ENCODE results near the gene NAA16. TPM values are rescaled to one million over a fixed set of nuclear protein-coding genes. Genes with fewer than 3 reads are reported as not detected.

Gene NAA16
- total RNA-seq, 1 experiment from 2014 or later: 9.8 TPM

DNA sequence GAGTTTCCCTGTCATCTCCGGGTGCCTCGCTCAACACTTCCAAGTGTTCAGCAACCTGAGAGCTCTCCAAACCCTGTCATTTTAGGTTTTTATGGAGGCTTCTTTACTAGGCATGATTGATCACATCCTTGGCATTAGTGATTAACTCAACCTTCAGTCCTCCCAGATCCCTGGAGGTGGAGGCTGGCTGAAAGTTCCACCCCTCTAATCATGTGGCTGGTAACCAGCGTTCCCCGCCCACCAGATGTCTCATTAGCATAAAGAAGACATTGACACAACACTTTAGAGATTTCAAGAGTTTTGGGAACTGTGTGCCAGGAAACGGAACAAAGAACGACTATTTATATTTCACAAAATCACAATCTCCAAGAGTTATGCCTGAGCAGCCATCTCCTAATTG is 75.1 kb downstream of the NAA16 start:
- no peak for DNase-seq
- Histone ChIP-seq H3K27ac (ENCODE audit: low read length) (no peak overlapping the region), H3K9me2 (replicated peaks; ENCODE audit: low read length) (no peaks in the 10 kb centered on the region), H3K4me3 (ENCODE audit: low read length) (no peak overlapping the region), H3K79me2 (ENCODE audit: low read length) (no peaks in the 10 kb centered on the region), H3K4me1 (ENCODE audit: insufficient read depth, low read length) (no peaks in the 10 kb centered on the region), H4K20me1 (ENCODE audit: low read length) (no peaks in the 10 kb centered on the region), H3K4me2 (ENCODE audit: low read length) (no peak overlapping the region), H3K9me3 (ENCODE audit: low read length) (no peaks in the 10 kb centered on the region), H3K27me3 (ENCODE audit: low read length) (no peaks in the 10 kb centered on the region), H2AFZ (ENCODE audit: low read length) (no peak overlapping the region), H3K36me3 (ENCODE audit: low read depth, low read length) (no peaks in the 10 kb centered on the region), H3F3A (ENCODE audit: low read length, unreplicated experiment) (no peaks in the 10 kb centered on the region), H3K9ac (ENCODE audit: low read length) (no peak overlapping the region)
- no peak for TF ChIP-seq EZH2phosphoT487 (IDR thresholded peaks at IDR 0.05; ENCODE audit: borderline replicate concordance, low read length)
- intact Hi-C loops (cut with micrococcal nuclease): no loop called here
- ChIA-PET POLR2A (ENCODE audit: unreplicated experiment) (no interaction called here), CTCF (no interaction called here)
- no peak for ATAC-seq
- BruUV-seq (replicated peaks): no TSS peak

DNA sequence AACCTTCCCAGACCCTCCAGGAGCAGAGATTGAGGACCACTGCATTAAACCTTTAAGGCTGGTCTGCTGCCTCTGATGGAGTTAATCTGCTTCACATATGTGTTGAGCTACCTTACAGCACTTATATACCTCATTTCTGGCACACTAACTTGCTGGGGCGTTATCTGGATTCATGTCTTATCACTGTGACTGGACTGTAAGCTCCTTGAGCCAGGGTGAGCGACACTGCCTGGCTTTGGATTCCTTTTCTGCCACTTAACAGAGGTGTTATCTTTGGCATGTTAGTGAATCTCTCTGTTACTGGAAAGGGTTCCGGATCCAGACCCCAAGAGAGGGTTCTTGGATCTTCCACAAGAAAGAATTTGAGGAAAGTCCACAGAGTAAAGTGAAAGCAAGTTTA is 76.5 kb downstream of the NAA16 start:
- Histone ChIP-seq H3K4me3 (ENCODE audit: low read length) (no peak overlapping the region), H3K36me3 (ENCODE audit: low read depth, low read length) (no peaks in the 10 kb centered on the region), H3F3A (ENCODE audit: low read length, unreplicated experiment) (no peaks in the 10 kb centered on the region), H3K79me2 (ENCODE audit: low read length) (no peaks in the 10 kb centered on the region), H3K4me2 (ENCODE audit: low read length) (no peak overlapping the region), H3K27ac (ENCODE audit: low read length) (no peak overlapping the region), H2AFZ (ENCODE audit: low read length) (no peak overlapping the region), H3K9me2 (replicated peaks; ENCODE audit: low read length) (no peaks in the 10 kb centered on the region), H4K20me1 (ENCODE audit: low read length) (no peaks in the 10 kb centered on the region), H3K27me3 (ENCODE audit: low read length) (no peaks in the 10 kb centered on the region), H3K9me3 (ENCODE audit: low read length) (no peaks in the 10 kb centered on the region), H3K9ac (ENCODE audit: low read length) (no peak overlapping the region), H3K4me1 (ENCODE audit: insufficient read depth, low read length) (no peaks in the 10 kb centered on the region)
- no TSS peak for BruUV-seq (replicated peaks)
- ChIA-PET CTCF (no interaction called here), POLR2A (ENCODE audit: unreplicated experiment) (no interaction called here)
- no peak for ATAC-seq
- no peak for TF ChIP-seq EZH2phosphoT487 (IDR thresholded peaks at IDR 0.05; ENCODE audit: borderline replicate concordance, low read length)
- TF ChIP-seq, protein P1, sequence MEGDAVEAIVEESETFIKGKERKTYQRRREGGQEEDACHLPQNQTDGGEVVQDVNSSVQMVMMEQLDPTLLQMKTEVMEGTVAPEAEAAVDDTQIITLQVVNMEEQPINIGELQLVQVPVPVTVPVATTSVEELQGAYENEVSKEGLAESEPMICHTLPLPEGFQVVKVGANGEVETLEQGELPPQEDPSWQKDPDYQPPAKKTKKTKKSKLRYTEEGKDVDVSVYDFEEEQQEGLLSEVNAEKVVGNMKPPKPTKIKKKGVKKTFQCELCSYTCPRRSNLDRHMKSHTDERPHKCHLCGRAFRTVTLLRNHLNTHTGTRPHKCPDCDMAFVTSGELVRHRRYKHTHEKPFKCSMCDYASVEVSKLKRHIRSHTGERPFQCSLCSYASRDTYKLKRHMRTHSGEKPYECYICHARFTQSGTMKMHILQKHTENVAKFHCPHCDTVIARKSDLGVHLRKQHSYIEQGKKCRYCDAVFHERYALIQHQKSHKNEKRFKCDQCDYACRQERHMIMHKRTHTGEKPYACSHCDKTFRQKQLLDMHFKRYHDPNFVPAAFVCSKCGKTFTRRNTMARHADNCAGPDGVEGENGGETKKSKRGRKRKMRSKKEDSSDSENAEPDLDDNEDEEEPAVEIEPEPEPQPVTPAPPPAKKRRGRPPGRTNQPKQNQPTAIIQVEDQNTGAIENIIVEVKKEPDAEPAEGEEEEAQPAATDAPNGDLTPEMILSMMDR (conservative IDR thresholded peaks at IDR 0.05; ENCODE audit: low read depth, low read length): no peak
- intact Hi-C loops (cut with micrococcal nuclease): no loop called here
- DNase-seq: no peak

DNA sequence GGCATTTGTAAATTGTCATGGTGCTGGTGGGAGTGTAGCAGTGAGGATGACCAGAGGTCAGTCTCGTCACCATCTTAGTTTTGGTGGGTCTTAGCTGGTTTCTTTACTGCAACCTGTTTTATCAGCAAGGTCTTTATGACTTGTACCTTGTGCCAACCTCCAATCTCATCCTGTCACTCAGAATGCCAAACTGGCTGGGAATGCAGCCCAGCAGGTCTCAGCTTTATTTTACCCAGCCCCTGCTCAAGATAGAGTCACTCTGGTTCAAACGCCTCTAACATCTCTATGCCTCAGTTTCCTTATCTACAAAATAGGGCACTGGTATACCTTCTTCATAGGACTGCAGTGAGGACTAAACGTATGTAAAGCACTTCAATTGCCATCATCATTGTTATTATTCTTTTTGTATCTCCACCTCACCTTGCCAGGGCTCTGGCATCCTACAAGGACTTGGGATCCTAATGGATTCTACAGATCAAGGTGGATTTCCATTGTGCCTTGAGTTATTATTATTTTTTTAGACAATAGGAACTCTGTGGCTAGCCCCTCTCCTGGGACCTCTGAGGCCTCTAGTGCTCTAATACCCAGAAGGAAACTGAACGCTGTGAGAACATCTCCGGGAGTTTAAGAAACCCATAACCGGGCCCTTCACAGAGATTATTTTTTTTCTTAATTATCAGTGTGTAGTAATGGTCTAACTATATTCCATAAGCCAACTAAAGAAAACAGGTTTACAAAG is 77.2 kb downstream of the NAA16 start:
- no peaks in the 10 kb centered on the region for H3K27me3 ChIP-seq (ENCODE audit: low read length)
- H2AFZ ChIP-seq (ENCODE audit: low read length): no peak overlapping the region
- BruUV-seq (replicated peaks): no TSS peak
- no peaks in the 10 kb centered on the region for H3K9me2 ChIP-seq (replicated peaks; ENCODE audit: low read length)
- H3K9ac ChIP-seq (ENCODE audit: low read length): no peak overlapping the region
- H3K4me3 ChIP-seq (ENCODE audit: low read length): no peak overlapping the region
- intact Hi-C loops (cut with micrococcal nuclease): no loop called here
- H3K79me2 ChIP-seq (ENCODE audit: low read length): no peaks in the 10 kb centered on the region
- H3K27ac ChIP-seq (ENCODE audit: low read length): no peak overlapping the region
- no peaks in the 10 kb centered on the region for H4K20me1 ChIP-seq (ENCODE audit: low read length)
- no peaks in the 10 kb centered on the region for H3K4me1 ChIP-seq (ENCODE audit: insufficient read depth, low read length)
- DNase-seq: no peak
- POLR2A ChIA-PET (ENCODE audit: unreplicated experiment): no interaction called here
- H3K4me2 ChIP-seq (ENCODE audit: low read length): no peak overlapping the region
- H3K9me3 ChIP-seq (ENCODE audit: low read length): no peaks in the 10 kb centered on the region
- CTCF ChIA-PET: no interaction called here
- no peak for TF ChIP-seq EZH2 (IDR thresholded peaks at IDR 0.05; ENCODE audit: low read length, unreplicated experiment)
- TF ChIP-seq EZH2phosphoT487 (IDR thresholded peaks at IDR 0.05; ENCODE audit: borderline replicate concordance, low read length): no peak
- no peaks in the 10 kb centered on the region for H3K36me3 ChIP-seq (ENCODE audit: low read depth, low read length)
- H3F3A ChIP-seq (ENCODE audit: low read length, unreplicated experiment): no peaks in the 10 kb centered on the region
- no peak for ATAC-seq

DNA sequence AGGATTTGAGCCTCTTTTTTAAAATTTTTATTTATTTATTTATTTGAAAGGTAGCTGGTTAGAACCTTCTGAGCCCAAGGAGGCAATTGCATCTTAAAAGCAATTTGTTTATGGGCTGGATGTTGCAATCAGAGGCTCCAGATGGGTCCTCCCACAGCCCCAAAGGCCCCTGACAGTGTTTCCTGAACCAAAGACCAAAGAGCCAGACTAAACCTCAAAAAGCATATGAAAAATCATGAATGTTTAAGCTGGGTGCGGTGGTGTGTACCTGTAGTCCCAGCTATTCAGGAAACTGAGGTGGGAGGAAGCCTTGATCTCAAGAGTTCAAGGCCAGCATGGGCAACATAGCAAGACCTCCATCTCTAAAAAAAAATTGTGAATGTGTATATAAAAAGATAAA is 78.5 kb downstream of the NAA16 start:
- no TSS peak for BruUV-seq (replicated peaks)
- Histone ChIP-seq H3K9me2 (replicated peaks; ENCODE audit: low read length) (no peaks in the 10 kb centered on the region), H3F3A (ENCODE audit: low read length, unreplicated experiment) (no peaks in the 10 kb centered on the region), H3K4me3 (ENCODE audit: low read length) (no peak overlapping the region), H2AFZ (ENCODE audit: low read length) (no peak overlapping the region), H3K27ac (ENCODE audit: low read length) (no peak overlapping the region), H4K20me1 (ENCODE audit: low read length) (no peaks in the 10 kb centered on the region), H3K4me2 (ENCODE audit: low read length) (no peak overlapping the region), H3K4me1 (ENCODE audit: insufficient read depth, low read length) (no peaks in the 10 kb centered on the region), H3K27me3 (ENCODE audit: low read length) (no peaks in the 10 kb centered on the region), H3K36me3 (ENCODE audit: low read depth, low read length) (no peaks in the 10 kb centered on the region), H3K79me2 (ENCODE audit: low read length) (no peaks in the 10 kb centered on the region), H3K9me3 (ENCODE audit: low read length) (no peaks in the 10 kb centered on the region), H3K9ac (ENCODE audit: low read length) (no peak overlapping the region)
- DNase-seq: no peak
- TF ChIP-seq EZH2 (IDR thresholded peaks at IDR 0.05; ENCODE audit: low read length, unreplicated experiment) (no peak), EZH2phosphoT487 (IDR thresholded peaks at IDR 0.05; ENCODE audit: borderline replicate concordance, low read length) (no peak)
- TF ChIP-seq, protein P1 (conservative IDR thresholded peaks at IDR 0.05; ENCODE audit: low read depth, low read length): no peak
- ATAC-seq: no peak
- ChIA-PET CTCF (no interaction called here), POLR2A (ENCODE audit: unreplicated experiment) (no interaction called here)
- intact Hi-C loops (cut with micrococcal nuclease): no loop called here
